Upper lobe of left lung (tissue), 4 donors: ENCODE data around the gene CBFA2T3.

Experiments
- CTCF ChIP-seq, 6 experiments: fragments of 450-650 bp in 4 of 6; fragments of 200-600 bp in 2 of 6; sonication (generic) in 2 of 6; IDR thresholded peaks; one replicate each; pipeline ENCODE4 v1.5.1; 2016 to 2019; ENCODE audit warnings: antibody characterized with exemption in 6 of 6
- POLR2A ChIP-seq, 4 donors: fragments of 450-650 bp; IDR thresholded peaks; one replicate each; pipeline ENCODE4 v1.5.1; 2016 to 2017; ENCODE audit warnings: antibody characterized with exemption in 4 of 4, mild to moderate bottlenecking in 2 of 4
- POLR2AphosphoS5 ChIP-seq, 2 donors: sonication (generic); formaldehyde crosslinking; IDR thresholded peaks; one replicate each; pipeline ENCODE4 v1.5.1; 2017; ENCODE audit warnings: antibody characterized with exemption in 2 of 2

- TF ChIP-seq CTCF (IDR thresholded peaks at IDR 0.05) (no peak), POLR2AphosphoS5 (IDR thresholded peaks at IDR 0.05) (no peak), POLR2A (IDR thresholded peaks at IDR 0.05) (no peak)
Observed at GRCh38 chr16:88867581-88868246, 109.3 kb downstream of the CBFA2T3 start.
